ENCODE data around the gene GLS.

Gene GLS

GRCh38 chr2:190908532-190908931 lies 27.9 kb downstream of the GLS start:
- in situ Hi-C loops (cut with HindIII; ENCODE audit: low pct_unique_long_range_greater_than_20kb, low sequenced_read_pairs) = no loop called here
- no peak for DNase-seq (ENCODE audit: low read depth in 1 of 2, low spot score in 1 of 2)
- TF ChIP-seq JUND (IDR thresholded peaks at IDR 0.05; ENCODE audit: low read depth) = no peak

DNA sequence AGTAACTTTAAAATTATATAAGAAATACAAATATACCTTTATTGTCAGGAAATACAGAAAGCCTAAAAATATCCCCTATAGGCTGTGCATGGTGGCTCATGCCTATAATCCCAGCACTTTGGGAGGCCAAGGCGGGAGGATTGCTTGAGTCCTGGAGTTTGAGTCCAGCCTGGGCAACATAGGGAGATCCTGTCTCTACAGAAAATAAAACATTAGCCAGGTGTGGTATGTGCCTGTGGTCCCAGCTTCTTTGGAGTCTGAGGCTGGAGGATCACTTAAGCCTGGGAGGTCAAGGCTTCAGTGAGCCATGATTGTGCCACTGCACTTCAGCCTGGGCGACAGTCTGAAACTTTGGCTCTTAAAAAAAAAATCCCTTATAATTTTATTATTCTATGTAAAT lies 29.1 kb downstream of the GLS start:
- DNase-seq (ENCODE audit: low read depth in 1 of 2, low spot score in 1 of 2) = no peak
- no peak for TF ChIP-seq JUND (IDR thresholded peaks at IDR 0.05; ENCODE audit: low read depth)
- in situ Hi-C loops (cut with HindIII; ENCODE audit: low pct_unique_long_range_greater_than_20kb, low sequenced_read_pairs) = no loop called here

DNA sequence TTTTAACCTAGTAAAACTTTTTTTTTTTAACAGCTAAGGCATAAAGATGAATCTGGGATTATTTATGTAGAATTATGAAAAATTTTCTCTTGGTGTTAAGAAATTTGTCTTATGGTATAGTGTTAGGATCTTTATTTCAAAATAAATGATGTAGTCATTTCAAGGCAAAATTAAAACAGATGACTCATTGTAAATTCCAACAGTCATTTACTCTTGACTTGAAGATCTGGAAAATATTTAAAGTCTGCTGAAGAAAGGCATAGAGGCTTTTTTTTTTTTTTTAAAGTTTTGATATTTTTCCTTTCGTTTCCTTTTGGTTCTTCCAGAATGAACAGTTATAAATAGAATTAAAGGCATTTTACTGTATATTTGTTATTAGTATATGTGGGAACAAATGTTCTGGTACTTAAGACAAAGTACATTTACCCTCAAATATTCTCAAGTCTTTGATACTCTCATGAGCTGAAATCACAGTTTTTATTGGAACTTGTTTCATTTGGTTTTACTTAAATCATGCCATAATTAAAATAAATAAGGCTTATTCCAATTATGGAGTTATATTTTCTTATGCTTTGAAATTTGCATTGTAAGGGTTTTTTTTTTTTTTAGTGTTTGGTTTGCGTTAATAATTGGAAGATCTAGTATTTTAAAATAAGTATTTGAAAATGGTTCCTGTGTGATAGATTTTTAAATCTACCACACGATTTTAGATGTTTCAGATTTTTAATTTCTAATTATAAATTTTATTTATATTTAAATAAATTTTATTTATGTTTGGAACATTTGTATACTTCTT lies 29.9 kb downstream of the GLS start:
- TF ChIP-seq JUND (IDR thresholded peaks at IDR 0.05; ENCODE audit: low read depth) = no peak
- no peak for DNase-seq (ENCODE audit: low read depth in 1 of 2, low spot score in 1 of 2)
- in situ Hi-C loops (cut with HindIII; ENCODE audit: low pct_unique_long_range_greater_than_20kb, low sequenced_read_pairs) = no loop called here

- TF ChIP-seq JUND (IDR thresholded peaks at IDR 0.05; ENCODE audit: low read depth) = no peak
- in situ Hi-C loops (cut with HindIII; ENCODE audit: low pct_unique_long_range_greater_than_20kb, low sequenced_read_pairs) = no loop called here
Measured at GRCh38 chr2:190911813-190912212, 31.2 kb downstream of the GLS start.

GRCh38 chr2:190912726-190913125 lies 32.1 kb downstream of the GLS start:
- in situ Hi-C loops (cut with HindIII; ENCODE audit: low pct_unique_long_range_greater_than_20kb, low sequenced_read_pairs) = no loop called here
- TF ChIP-seq JUND (IDR thresholded peaks at IDR 0.05; ENCODE audit: low read depth) = no peak
- DNase-seq (ENCODE audit: low read depth in 1 of 2, low spot score in 1 of 2) = no peak

More at GRCh38 chr2:190911813-190912212, 31.2 kb downstream of the GLS start:
- no peak for DNase-seq (ENCODE audit: low read depth in 1 of 2, low spot score in 1 of 2)

DNA sequence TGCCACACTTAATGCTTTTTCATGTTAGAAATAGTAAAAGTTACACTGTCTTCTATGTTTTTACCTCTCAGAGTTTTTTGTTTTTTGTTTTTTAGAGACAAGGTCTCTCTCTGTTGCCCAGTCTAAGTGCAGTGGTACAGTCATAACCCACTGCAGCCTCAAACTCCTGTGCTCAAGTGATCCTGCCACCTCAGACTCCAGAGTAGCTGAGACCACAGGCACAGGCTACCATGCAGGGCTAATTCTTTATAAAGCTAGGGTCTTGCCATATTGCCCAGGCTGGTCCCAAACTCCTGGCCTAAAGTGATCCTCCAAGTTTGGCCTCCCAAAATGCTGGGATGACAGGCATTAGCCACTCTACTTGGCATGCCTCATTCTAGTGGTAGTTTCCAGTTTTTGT lies 33.1 kb downstream of the GLS start:
- in situ Hi-C loops (cut with HindIII; ENCODE audit: low pct_unique_long_range_greater_than_20kb, low sequenced_read_pairs) = no loop called here
- no peak for TF ChIP-seq JUND (IDR thresholded peaks at IDR 0.05; ENCODE audit: low read depth)

GRCh38 chr2:190916829-190917228 lies 36.2 kb downstream of the GLS start:
- TF ChIP-seq JUND (IDR thresholded peaks at IDR 0.05; ENCODE audit: low read depth) = no peak
- in situ Hi-C loops (cut with HindIII; ENCODE audit: low pct_unique_long_range_greater_than_20kb, low sequenced_read_pairs) = no loop called here
- no peak for DNase-seq (ENCODE audit: low read depth in 1 of 2, low spot score in 1 of 2)

More for the DNA sequence above, 33.1 kb downstream of the GLS start:
- DNase-seq (ENCODE audit: low read depth in 1 of 2, low spot score in 1 of 2) = no peak

DNA sequence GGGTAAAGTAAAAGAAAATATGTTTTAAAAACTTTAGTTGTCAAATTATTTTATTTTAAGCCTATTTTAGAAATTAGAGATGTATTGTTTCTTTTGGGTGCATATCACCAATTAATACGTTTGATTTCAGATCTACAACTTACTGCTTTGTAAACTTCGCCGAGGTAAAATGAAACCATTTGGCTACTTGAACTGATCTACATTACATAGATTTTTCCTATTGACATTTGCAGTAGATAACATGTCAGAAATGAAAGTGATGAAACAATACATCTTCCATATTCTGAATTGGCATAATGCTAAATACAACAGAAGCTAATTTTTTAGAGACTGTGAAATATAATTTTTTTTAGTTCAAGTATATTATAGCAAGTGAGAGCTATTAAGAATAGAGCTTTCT lies 39.5 kb downstream of the GLS start:
- no peak for DNase-seq (ENCODE audit: low read depth in 1 of 2, low spot score in 1 of 2)
- no peak for TF ChIP-seq JUND (IDR thresholded peaks at IDR 0.05; ENCODE audit: low read depth)
- in situ Hi-C loops (cut with HindIII; ENCODE audit: low pct_unique_long_range_greater_than_20kb, low sequenced_read_pairs) = no loop called here

DNA sequence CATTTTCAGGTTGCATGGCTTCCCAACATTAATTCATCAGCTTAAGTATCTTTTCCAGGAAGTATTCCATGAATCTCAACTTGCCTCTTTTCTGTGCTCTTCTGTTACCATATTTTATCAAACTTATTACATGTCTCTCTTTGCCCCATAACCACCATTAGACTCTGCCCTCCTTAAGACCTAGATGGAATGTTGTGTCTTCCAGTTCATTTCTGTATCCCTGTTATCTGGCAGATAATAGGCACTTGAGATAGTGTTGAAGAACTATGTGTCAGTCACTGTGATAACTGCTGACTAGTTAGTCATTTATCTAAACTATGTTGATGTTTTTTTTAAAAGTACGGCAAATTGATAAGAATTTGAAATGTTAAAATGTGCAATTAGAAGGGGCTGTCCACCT lies 41.8 kb downstream of the GLS start:
- no peak for TF ChIP-seq JUND (IDR thresholded peaks at IDR 0.05; ENCODE audit: low read depth)
- in situ Hi-C loops (cut with HindIII; ENCODE audit: low pct_unique_long_range_greater_than_20kb, low sequenced_read_pairs) = no loop called here
- no peak for DNase-seq (ENCODE audit: low read depth in 1 of 2, low spot score in 1 of 2)

DNA sequence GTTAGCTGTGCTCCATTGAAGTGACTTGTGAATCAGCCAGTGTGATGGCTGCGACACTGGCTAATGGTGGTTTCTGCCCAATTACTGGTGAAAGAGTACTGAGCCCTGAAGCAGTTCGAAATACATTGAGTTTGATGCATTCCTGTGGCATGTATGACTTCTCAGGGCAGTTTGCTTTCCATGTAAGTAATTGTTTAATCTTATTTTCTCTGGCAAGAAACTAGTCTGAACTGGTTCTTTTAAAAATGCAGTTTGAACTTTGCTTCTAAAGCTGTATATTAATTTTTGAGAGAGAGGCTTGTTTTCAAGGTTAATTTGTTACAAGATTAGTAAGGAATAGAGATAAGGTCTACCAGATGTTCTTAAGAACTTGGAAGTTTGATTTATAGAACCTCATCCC lies 46.7 kb downstream of the GLS start:
- peak in 1 of 2 experiments; percentile 2 for DNase-seq (ENCODE audit: low read depth in 1 of 2, low spot score in 1 of 2)
- no peak for TF ChIP-seq JUND (IDR thresholded peaks at IDR 0.05; ENCODE audit: low read depth)
- in situ Hi-C loops (cut with HindIII; ENCODE audit: low pct_unique_long_range_greater_than_20kb, low sequenced_read_pairs) = no loop called here

GRCh38 chr2:190929919-190930318 lies 49.3 kb downstream of the GLS start:
- no peak for DNase-seq (ENCODE audit: low read depth in 1 of 2, low spot score in 1 of 2)
- TF ChIP-seq JUND (IDR thresholded peaks at IDR 0.05; ENCODE audit: low read depth) = no peak
- in situ Hi-C loops (cut with HindIII; ENCODE audit: low pct_unique_long_range_greater_than_20kb, low sequenced_read_pairs) = no loop called here

DNA sequence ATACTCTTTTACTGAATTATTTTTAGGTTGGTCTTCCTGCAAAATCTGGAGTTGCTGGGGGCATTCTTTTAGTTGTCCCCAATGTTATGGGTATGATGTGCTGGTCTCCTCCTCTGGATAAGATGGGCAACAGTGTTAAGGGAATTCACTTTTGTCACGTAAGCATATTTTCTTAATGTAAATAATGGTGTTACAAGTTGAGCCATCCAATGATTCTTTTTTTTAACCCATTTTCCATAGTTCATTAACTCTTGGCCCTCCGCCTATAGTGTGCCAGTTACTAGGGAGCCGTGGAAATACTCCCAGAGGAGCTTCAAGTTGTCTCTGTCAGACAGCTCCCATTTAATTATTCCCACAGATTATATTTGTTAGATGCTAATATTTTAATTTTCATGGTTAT lies 49.8 kb downstream of the GLS start:
- DNase-seq (ENCODE audit: low read depth in 1 of 2, low spot score in 1 of 2) = no peak
- in situ Hi-C loops (cut with HindIII; ENCODE audit: low pct_unique_long_range_greater_than_20kb, low sequenced_read_pairs) = no loop called here
- TF ChIP-seq JUND (IDR thresholded peaks at IDR 0.05; ENCODE audit: low read depth) = no peak

GRCh38 chr2:190932514-190932913 lies 51.9 kb downstream of the GLS start:
- DNase-seq (ENCODE audit: low read depth in 1 of 2, low spot score in 1 of 2) = no peak
- in situ Hi-C loops (cut with HindIII; ENCODE audit: low pct_unique_long_range_greater_than_20kb, low sequenced_read_pairs) = no loop called here
- TF ChIP-seq JUND (IDR thresholded peaks at IDR 0.05; ENCODE audit: low read depth) = no peak

DNA sequence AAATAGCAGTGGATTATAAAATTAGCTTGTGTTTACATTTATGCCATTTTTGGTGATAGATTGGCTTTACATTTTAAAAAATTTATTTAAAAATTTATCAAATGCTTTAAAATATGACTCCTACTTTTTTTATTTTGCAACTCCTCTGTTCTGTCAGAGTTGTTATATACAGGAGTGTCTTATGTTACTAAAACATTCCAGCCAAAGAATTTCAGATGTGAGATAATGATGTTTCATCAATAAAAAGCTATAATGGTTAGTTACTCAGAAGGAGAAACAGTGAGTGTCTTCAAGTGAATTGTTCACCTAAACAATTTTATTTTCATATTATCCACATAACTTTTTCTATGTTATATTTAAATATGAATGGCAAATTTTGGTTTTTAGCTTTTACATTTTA lies 52.7 kb downstream of the GLS start:
- no peak for TF ChIP-seq JUND (IDR thresholded peaks at IDR 0.05; ENCODE audit: low read depth)
- no peak for DNase-seq (ENCODE audit: low read depth in 1 of 2, low spot score in 1 of 2)
- in situ Hi-C loops (cut with HindIII; ENCODE audit: low pct_unique_long_range_greater_than_20kb, low sequenced_read_pairs) = no loop called here
